ENCODE measurements around the gene CDKL1.

The CDKL1 gene

GRCh38 chr14:50338587-50338986, 58.1 kb downstream of the CDKL1 start (continued):
- TF ChIP-seq ZNF768 (tag by site-specific recombination; IDR thresholded peaks at IDR 0.05) = no peak
- no peak for TF ChIP-seq MYNN (tag by site-specific recombination; IDR thresholded peaks at IDR 0.05; ENCODE audit: borderline replicate concordance)
- TF ChIP-seq ZNF837 (tag by site-specific recombination; IDR thresholded peaks at IDR 0.05) = no peak
- no peak for TF ChIP-seq ZNF114 (tag by site-specific recombination; IDR thresholded peaks at IDR 0.05)
- TF ChIP-seq ZNF518A (tag by site-specific recombination; conservative IDR thresholded peaks at IDR 0.05; ENCODE audit: low read depth) = no peak

DNA sequence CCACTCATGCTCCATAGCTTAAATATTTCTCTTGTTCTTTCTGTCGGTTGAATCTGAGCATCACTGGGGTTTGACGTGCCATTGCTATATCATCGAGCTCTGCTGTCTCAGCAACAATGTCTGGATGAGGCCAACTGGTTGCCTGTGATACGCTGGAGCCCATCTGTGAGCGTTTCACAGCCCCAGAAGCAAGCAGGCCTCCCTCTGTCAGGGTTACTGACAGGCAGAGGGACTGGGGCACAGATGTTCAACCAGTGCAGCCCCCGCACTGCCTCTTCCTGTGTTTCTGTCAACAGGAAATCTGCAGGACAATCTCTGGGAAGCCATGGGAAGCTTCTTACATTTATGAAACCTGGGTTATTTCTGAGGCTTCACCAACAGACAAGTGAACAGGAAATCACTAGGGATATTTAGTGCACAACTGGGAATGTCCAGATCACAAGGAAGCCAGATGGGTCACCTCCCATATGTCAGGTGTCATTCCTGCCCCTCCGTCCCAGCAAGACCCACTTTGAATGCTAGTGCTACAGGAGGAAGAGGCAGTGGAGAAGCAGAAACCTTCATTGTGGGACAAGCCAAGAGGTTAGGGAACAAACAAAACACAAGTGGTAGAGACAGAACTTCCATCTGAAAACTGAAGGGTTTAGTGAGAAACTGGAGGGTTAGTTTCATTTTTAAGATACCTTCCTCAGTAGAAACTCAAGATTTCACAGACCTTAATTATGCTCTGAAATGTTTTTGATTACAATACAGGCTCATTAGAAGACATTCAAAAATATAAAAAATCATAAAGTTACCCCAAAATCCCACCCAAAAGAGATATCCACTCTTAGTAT, 60.5 kb downstream of the CDKL1 start:
- TF ChIP-seq ZBTB17 (tag by site-specific recombination; IDR thresholded peaks at IDR 0.05) = 0 out of 2 replicates have a peak, but pooled peaks have one; percentile 63
- no peak for TF ChIP-seq ZNF112 (tag by site-specific recombination; IDR thresholded peaks at IDR 0.05)
- TF ChIP-seq ZNF335 (tag by site-specific recombination; conservative IDR thresholded peaks at IDR 0.05) = 0 out of 2 replicates have a peak, but pooled peaks have one; percentile 3
- no peak for TF ChIP-seq ZNF654 (tag by site-specific recombination; IDR thresholded peaks at IDR 0.05; ENCODE audit: low read depth)
- CTCF ChIA-PET = interaction anchor here (1.3 to 1.4 kb wide), 2 partner anchors 14 to 15 kb away, joined by 5 to 6 read pairs; no protein-coding TSS in a partner anchor
- H3K27ac ChIP-seq (ENCODE audit: extremely low read depth, low read depth, low read length) = no peak overlapping the region
- no peak overlapping the region for H3K4me3 ChIP-seq (ENCODE audit: low read depth, low read length)
- peaks cover 3 to 11% of the 10 kb centered on the region in 2 experiments; a peak in 2 of 3 replicates for H3K36me3 ChIP-seq (ENCODE audit: control insufficient read depth in 2 of 2, insufficient read depth in 1 of 2, low read length in 2 of 2)
- POLR2A ChIA-PET = interaction anchor here (0.6 to 0.7 kb wide), 2 partner anchors 24 to 78 kb away, joined by 3 to 4 read pairs; partner anchors contain the start of genes DMAC2L and L2HGDH
- H3K4me1 ChIP-seq (ENCODE audit: control insufficient read depth, insufficient read depth, low read length) = no peaks in the 10 kb centered on the region; the same call in 1 of the 2 replicates
- H3K9me3 ChIP-seq (ENCODE audit: control insufficient read depth, insufficient read depth, low read depth, low read length) = no peaks in the 10 kb centered on the region

GRCh38 chr14:50335389-50335788, 61.3 kb downstream of the CDKL1 start:
- TF ChIP-seq IKZF3 (tag by site-specific recombination; IDR thresholded peaks at IDR 0.05) (peak; percentile 75), FEZF1 (tag by site-specific recombination; IDR thresholded peaks at IDR 0.05) (peak; percentile 27; the same call in 1 of the 2 replicates), MYNN (tag by site-specific recombination; IDR thresholded peaks at IDR 0.05; ENCODE audit: borderline replicate concordance) (peak; percentile 77; the same call in 1 of the 2 replicates), ZIC2 (tag by site-specific recombination; IDR thresholded peaks at IDR 0.05) (peak; percentile 51), PRDM6 (tag by site-specific recombination; IDR thresholded peaks at IDR 0.05) (peak; percentile 42), GLIS1 (tag by site-specific recombination; IDR thresholded peaks at IDR 0.05) (peak; percentile 69), ZBTB6 (tag by site-specific recombination; IDR thresholded peaks at IDR 0.05) (no peak), ZBTB17 (tag by site-specific recombination; IDR thresholded peaks at IDR 0.05) (peak; percentile 94), KLF7 (tag by site-specific recombination; IDR thresholded peaks at IDR 0.05; ENCODE audit: borderline replicate concordance) (no peak), ZNF335 (tag by site-specific recombination; conservative IDR thresholded peaks at IDR 0.05) (0 out of 2 replicates have a peak, but pooled peaks have one; percentile 30), ZNF354C (tag by site-specific recombination; IDR thresholded peaks at IDR 0.05; ENCODE audit: borderline replicate concordance, low read depth) (no peak), ZNF24 (tag by site-specific recombination; IDR thresholded peaks at IDR 0.05) (0 out of 2 replicates have a peak, but pooled peaks have one; percentile 29)
- Histone ChIP-seq H3K4me3 (ENCODE audit: low read depth, low read length) (no peak overlapping the region), H3K9me3 (ENCODE audit: control insufficient read depth, insufficient read depth, low read depth, low read length) (no peaks in the 10 kb centered on the region), H3K27ac (ENCODE audit: extremely low read depth, low read depth, low read length) (no peak overlapping the region), H3K36me3 (ENCODE audit: control insufficient read depth in 2 of 2, insufficient read depth in 1 of 2, low read length in 2 of 2) (peaks cover 3 to 13% of the 10 kb centered on the region in 2 experiments; a peak in 2 of 3 replicates), H3K4me1 (ENCODE audit: control insufficient read depth, insufficient read depth, low read length) (no peaks in the 10 kb centered on the region; the same call in 1 of the 2 replicates)
- ChIA-PET POLR2A (interaction anchor here (0.6 to 0.7 kb wide), 2 partner anchors 23 to 79 kb away, joined by 3 to 4 read pairs; partner anchors contain the start of genes DMAC2L and L2HGDH), CTCF (interaction anchor here (0.5 to 1.4 kb wide), 3 partner anchors 14 to 531 kb away, joined by 5 to 7 read pairs (median 5); no protein-coding TSS in a partner anchor)

Measured in HEK293 (cell line).